Measurements from ENCODE around the gene SF3B6. TPM values are rescaled to one million over a fixed set of nuclear protein-coding genes. Genes with fewer than 3 reads are reported as not detected.
A peak's percentile ranks its signal among the peaks of the same experiment; 100 is the strongest.

The SF3B6 gene
- total and polyA plus RNA-seq, 9 of the 15 experiments (the other 6 are each of a cell fraction or from before 2014, with no cell fraction given) = 146 to 591 (median 295) TPM

- TF ChIP-seq CUX1 (CRISPR knock-in tag; IDR thresholded peaks at IDR 0.05) (no peak), ZNF407 (IDR thresholded peaks at IDR 0.05; ENCODE audit: low read depth) (no peak), NCOA1 (IDR thresholded peaks at IDR 0.05; ENCODE audit: low read depth) (peak; percentile 99), ELK1 (CRISPR knock-in tag; IDR thresholded peaks at IDR 0.05) (no peak; the same call in 1 of the 2 replicates), ZNF586 (CRISPR knock-in tag; conservative IDR thresholded peaks at IDR 0.05) (no peak), TOE1 (IDR thresholded peaks at IDR 0.05; ENCODE audit: borderline replicate concordance) (peak; percentile 90), TOE1 (CRISPR knock-in tag; IDR thresholded peaks at IDR 0.05; ENCODE audit: borderline replicate concordance, low read depth) (no peak), ZNF175 (CRISPR knock-in tag; IDR thresholded peaks at IDR 0.05; ENCODE audit: low read depth) (peak; percentile 34; the same call in 1 of the 2 replicates), ELF1 (tag; IDR thresholded peaks at IDR 0.05) (peak; percentile 98), NFXL1 (CRISPR knock-in tag; IDR thresholded peaks at IDR 0.05) (no peak), SMAD1 (IDR thresholded peaks at IDR 0.05; ENCODE audit: low read depth, low read length, partially characterized antibody) (no peak), HMG20A (CRISPR knock-in tag; conservative IDR thresholded peaks at IDR 0.05) (no peak)
Observed at GRCh38 chr2:24075915-24076848, at the start of gene SF3B6 (continued).

Measured in K562 (cell line).